ENCODE results near the gene WBP2. TPM values are rescaled to one million over a fixed set of nuclear protein-coding genes. Genes with fewer than 3 reads are reported as not detected.

WBP2 gene
- total RNA-seq, 2 experiments from 2014 or later, result 107 TPM

- POLR2A ChIA-PET, result interaction anchor here (0.7 to 5.6 kb wide), 18 partner anchors 9 to 79 kb away, joined by 3 to 75 read pairs (median 6); partner anchors contain the start of genes TRIM65, UNC13D, UNK and WBP2
- Mint-ChIP-seq H3K4me1 (peaks cover 31% of the 10 kb centered on the region), H3K27ac (peak overlapping the region; percentile 92), H3K27me3 (no peaks in the 10 kb centered on the region), H3K36me3 (peaks cover 13% of the 10 kb centered on the region), H3K9me3 (no peaks in the 10 kb centered on the region), H3K4me3 (peak overlapping the region; percentile 79)
- DNase-seq, result peak; percentile 61
- peak; percentile 50 for ATAC-seq (ENCODE audit: low read depth)
Measured at GRCh38 chr17:75832164-75832651, 22.9 kb downstream of the WBP2 start.

- Mint-ChIP-seq H3K4me1 (peaks cover 34% of the 10 kb centered on the region), H3K27ac (peak overlapping the region; percentile 92), H3K9me3 (no peaks in the 10 kb centered on the region), H3K4me3 (no peak overlapping the region), H3K27me3 (no peaks in the 10 kb centered on the region), H3K36me3 (peaks cover 11% of the 10 kb centered on the region)
- POLR2A ChIA-PET, result interaction anchor here (1.4 to 11.0 kb wide), 7 partner anchors 8 to 54 kb away, joined by 4 to 121 read pairs (median 39); partner anchors contain the start of genes UNC13D and WBP2
- ATAC-seq (ENCODE audit: low read depth) (no peak), DNase-seq (no peak)
Measured at GRCh38 chr17:75831032-75831571, 24.0 kb downstream of the WBP2 start.

- H3K4me1 Mint-ChIP-seq, result peaks cover 34% of the 10 kb centered on the region
- peak overlapping the region; percentile 68 for H3K27ac Mint-ChIP-seq
- no peak overlapping the region for H3K4me3 Mint-ChIP-seq
- ATAC-seq (ENCODE audit: low read depth) (no peak), DNase-seq (no peak)
- peaks cover 11% of the 10 kb centered on the region for H3K36me3 Mint-ChIP-seq
- no peaks in the 10 kb centered on the region for H3K27me3 Mint-ChIP-seq
- POLR2A ChIA-PET, result interaction anchor here (0.6 to 11.0 kb wide), 9 partner anchors 14 to 65 kb away, joined by 3 to 121 read pairs (median 4); partner anchors contain the start of genes GALK1, UNC13D and WBP2
- no peaks in the 10 kb centered on the region for H3K9me3 Mint-ChIP-seq
Measured at GRCh38 chr17:75830164-75831031, 24.7 kb downstream of the WBP2 start.

- Mint-ChIP-seq H3K27ac (peak overlapping the region; percentile 38), H3K27me3 (no peaks in the 10 kb centered on the region), H3K4me1 (peaks cover 31% of the 10 kb centered on the region), H3K4me3 (no peak overlapping the region), H3K9me3 (no peaks in the 10 kb centered on the region), H3K36me3 (peaks cover 10% of the 10 kb centered on the region)
- DNase-seq (no peak), ATAC-seq (ENCODE audit: low read depth) (no peak)
- POLR2A ChIA-PET, result interaction anchor here (0.6 to 11.0 kb wide), 10 partner anchors 14 to 76 kb away, joined by 3 to 121 read pairs (median 4); partner anchors contain the start of genes GALK1, UNC13D and WBP2
Measured at GRCh38 chr17:75829747-75830146, 25.4 kb downstream of the WBP2 start.

GRCh38 chr17:75828741-75829140 is 26.4 kb downstream of the WBP2 start:
- Mint-ChIP-seq H3K4me1 (peaks cover 22% of the 10 kb centered on the region), H3K9me3 (no peaks in the 10 kb centered on the region), H3K27me3 (no peaks in the 10 kb centered on the region), H3K27ac (peak overlapping the region; percentile 94), H3K36me3 (peaks cover 7% of the 10 kb centered on the region), H3K4me3 (no peak overlapping the region)
- ATAC-seq (ENCODE audit: low read depth) (no peak), DNase-seq (no peak)
- POLR2A ChIA-PET, result interaction anchor here (0.9 to 11.0 kb wide), 4 partner anchors 15 to 75 kb away, joined by 3 to 121 read pairs (median 22); partner anchors contain the start of gene UNC13D

- Mint-ChIP-seq H3K4me1 (peaks cover 15% of the 10 kb centered on the region), H3K36me3 (peaks cover 7% of the 10 kb centered on the region), H3K9me3 (no peaks in the 10 kb centered on the region), H3K27me3 (no peaks in the 10 kb centered on the region), H3K27ac (peak overlapping the region; percentile 94), H3K4me3 (peak overlapping the region; percentile 61)
- POLR2A ChIA-PET, result interaction anchor here (0.9 to 11.0 kb wide), 6 partner anchors 16 to 74 kb away, joined by 3 to 121 read pairs (median 7); partner anchors contain the start of genes GALK1 and UNC13D
- no peak for DNase-seq
- ATAC-seq (ENCODE audit: low read depth), result peak; percentile 21
Measured at GRCh38 chr17:75828076-75828400, 27.1 kb downstream of the WBP2 start.

- DNase-seq, result peak; percentile 77
- no peaks in the 10 kb centered on the region for H3K9me3 Mint-ChIP-seq
- H3K4me3 Mint-ChIP-seq, result peak overlapping the region; percentile 61
- H3K36me3 Mint-ChIP-seq, result peaks cover 7% of the 10 kb centered on the region
- H3K27me3 Mint-ChIP-seq, result no peaks in the 10 kb centered on the region
- H3K27ac Mint-ChIP-seq, result peak overlapping the region; percentile 94
- ATAC-seq (ENCODE audit: low read depth), result peak; percentile 41
- peaks cover 13% of the 10 kb centered on the region for H3K4me1 Mint-ChIP-seq
- POLR2A ChIA-PET, result interaction anchor here (0.7 to 11.0 kb wide), 11 partner anchors 9 to 74 kb away, joined by 3 to 121 read pairs (median 3); partner anchors contain the start of genes GALK1, UNC13D and UNK
Measured at GRCh38 chr17:75827308-75828075, 27.6 kb downstream of the WBP2 start.

GRCh38 chr17:75826561-75827307 is 28.4 kb downstream of the WBP2 start:
- DNase-seq (no peak), ATAC-seq (ENCODE audit: low read depth) (no peak)
- H3K4me1 Mint-ChIP-seq, result peaks cover 15% of the 10 kb centered on the region
- no peaks in the 10 kb centered on the region for H3K9me3 Mint-ChIP-seq
- H3K4me3 Mint-ChIP-seq, result no peak overlapping the region
- H3K27ac Mint-ChIP-seq, result peak overlapping the region; percentile 61
- H3K27me3 Mint-ChIP-seq, result no peaks in the 10 kb centered on the region
- peaks cover 7% of the 10 kb centered on the region for H3K36me3 Mint-ChIP-seq
- POLR2A ChIA-PET, result interaction anchor here (0.7 to 11.0 kb wide), 11 partner anchors 10 to 73 kb away, joined by 3 to 121 read pairs (median 4); partner anchors contain the start of genes GALK1, UNC13D, UNK and WBP2

- Mint-ChIP-seq H3K27me3 (no peaks in the 10 kb centered on the region), H3K9me3 (no peaks in the 10 kb centered on the region), H3K36me3 (peaks cover 5% of the 10 kb centered on the region), H3K27ac (peak overlapping the region; percentile 50), H3K4me1 (peaks cover 20% of the 10 kb centered on the region), H3K4me3 (no peak overlapping the region)
- POLR2A ChIA-PET, result interaction anchor here (0.8 to 11.0 kb wide), 7 partner anchors 10 to 62 kb away, joined by 3 to 121 read pairs (median 5); partner anchors contain the start of genes UNC13D and WBP2
- DNase-seq, result no peak
- no peak for ATAC-seq (ENCODE audit: low read depth)
Measured at GRCh38 chr17:75825748-75826370, 29.3 kb downstream of the WBP2 start.

GRCh38 chr17:75825149-75825552 is 30.0 kb downstream of the WBP2 start:
- no peak overlapping the region for H3K4me3 Mint-ChIP-seq
- H3K27ac Mint-ChIP-seq, result peak overlapping the region; percentile 50
- H3K9me3 Mint-ChIP-seq, result no peaks in the 10 kb centered on the region
- DNase-seq, result no peak
- H3K4me1 Mint-ChIP-seq, result peaks cover 19% of the 10 kb centered on the region
- H3K27me3 Mint-ChIP-seq, result no peaks in the 10 kb centered on the region
- POLR2A ChIA-PET, result interaction anchor here (0.8 to 11.0 kb wide), 7 partner anchors 9 to 51 kb away, joined by 3 to 121 read pairs (median 5); partner anchors contain the start of genes UNC13D and WBP2
- H3K36me3 Mint-ChIP-seq, result peaks cover 4% of the 10 kb centered on the region
- ATAC-seq (ENCODE audit: low read depth), result no peak

GRCh38 chr17:75824666-75825065 is 30.5 kb downstream of the WBP2 start:
- no peaks in the 10 kb centered on the region for H3K9me3 Mint-ChIP-seq
- POLR2A ChIA-PET, result interaction anchor here (0.8 to 11.0 kb wide), 7 partner anchors 9 to 51 kb away, joined by 3 to 121 read pairs (median 5); partner anchors contain the start of genes UNC13D and WBP2
- H3K4me3 Mint-ChIP-seq, result no peak overlapping the region
- H3K27me3 Mint-ChIP-seq, result no peaks in the 10 kb centered on the region
- DNase-seq (no peak), ATAC-seq (ENCODE audit: low read depth) (no peak)
- H3K36me3 Mint-ChIP-seq, result peaks cover 2% of the 10 kb centered on the region
- H3K4me1 Mint-ChIP-seq, result peaks cover 19% of the 10 kb centered on the region
- peak overlapping the region; percentile 42 for H3K27ac Mint-ChIP-seq

Measured in activated naive CD8-positive, alpha-beta T cell treated with anti-CD3 and anti-CD28 coated beads, Interleukin-2, amount 10 ng/mL, durations not matched to agents 7 days and 5 days (primary cell).